Muscle layer of colon (tissue), 2 donors: ENCODE results near the gene ZNF804B.

Experiments
- H3K27ac ChIP-seq: one replicate; pipeline ENCODE4 v1.7.0; 2013; ENCODE audit warnings: low read depth, mild to moderate bottlenecking, low read length, moderate library complexity
- H3K27me3 ChIP-seq, 2 donors: one replicate each; pipeline ENCODE4 v1.7.0; 2013; ENCODE audit warnings: low read length in 2 of 2, mild to moderate bottlenecking in 2 of 2; ENCODE audit not compliant: insufficient read depth in 2 of 2, control insufficient read depth in 1 of 2
- H3K36me3 ChIP-seq: one replicate; pipeline ENCODE4 v1.7.0; 2013; ENCODE audit warnings: mild to moderate bottlenecking, low read length; ENCODE audit not compliant: insufficient read depth
- H3K4me1 ChIP-seq: one replicate; pipeline ENCODE4 v1.7.0; 2013; ENCODE audit warnings: mild to moderate bottlenecking, low read length; ENCODE audit not compliant: insufficient read depth
- H3K4me3 ChIP-seq, 2 donors: one replicate each; pipeline ENCODE4 v1.7.0; 2013; ENCODE audit warnings: low read length in 2 of 2, low read depth in 1 of 2, mild to moderate bottlenecking in 1 of 2, moderate library complexity in 1 of 2
- H3K9ac ChIP-seq: one replicate; pipeline ENCODE4 v1.7.0; 2013; ENCODE audit warnings: low read length
- H3K9me3 ChIP-seq: one replicate; pipeline ENCODE4 v1.7.0; 2013; ENCODE audit warnings: mild to moderate bottlenecking, low read length
- donor health status: abdominal sarcoma.
- donor health status: Adenocarcinoma of cecum.

ZNF804B gene

GRCh38 chr7:89308535-89308934 lies 549.0 kb downstream of the ZNF804B start:
- Histone ChIP-seq H3K27ac (no peak overlapping the region), H3K9ac (no peak overlapping the region), H3K36me3 (no peaks in the 10 kb centered on the region), H3K9me3 (no peaks in the 10 kb centered on the region), H3K4me1 (no peaks in the 10 kb centered on the region), H3K27me3 (no peaks in the 10 kb centered on the region), H3K4me3 (no peak overlapping the region)

- Histone ChIP-seq H3K27me3 (no peaks in the 10 kb centered on the region), H3K27ac (no peak overlapping the region), H3K9ac (no peak overlapping the region), H3K36me3 (no peaks in the 10 kb centered on the region), H3K4me3 (no peak overlapping the region), H3K4me1 (no peaks in the 10 kb centered on the region), H3K9me3 (no peaks in the 10 kb centered on the region)
These were observed 552.4 kb downstream of the ZNF804B start for GRCh38 chr7:89311886-89312285.

GRCh38 chr7:89312551-89312950 lies 553.1 kb downstream of the ZNF804B start:
- Histone ChIP-seq H3K9me3 (no peaks in the 10 kb centered on the region), H3K27me3 (no peaks in the 10 kb centered on the region)

GRCh38 chr7:89316584-89317251 lies 557.2 kb downstream of the ZNF804B start:
- Histone ChIP-seq H3K9me3 (no peaks in the 10 kb centered on the region), H3K4me3 (no peak overlapping the region), H3K27ac (no peak overlapping the region), H3K4me1 (no peaks in the 10 kb centered on the region), H3K9ac (no peak overlapping the region), H3K27me3 (no peaks in the 10 kb centered on the region), H3K36me3 (no peaks in the 10 kb centered on the region)

More at GRCh38 chr7:89312551-89312950, 553.1 kb downstream of the ZNF804B start:
- Histone ChIP-seq H3K36me3 (no peaks in the 10 kb centered on the region), H3K27ac (no peak overlapping the region), H3K4me1 (no peaks in the 10 kb centered on the region), H3K4me3 (no peak overlapping the region), H3K9ac (no peak overlapping the region)

- no peak overlapping the region for H3K4me3 ChIP-seq
- H3K27ac ChIP-seq = no peak overlapping the region
- H3K36me3 ChIP-seq = no peaks in the 10 kb centered on the region
- H3K9ac ChIP-seq = no peak overlapping the region
- H3K4me1 ChIP-seq = no peaks in the 10 kb centered on the region
- H3K9me3 ChIP-seq = no peaks in the 10 kb centered on the region
- no peaks in the 10 kb centered on the region for H3K27me3 ChIP-seq
These were observed 572.5 kb downstream of the ZNF804B start for GRCh38 chr7:89332026-89332425.

- no peak overlapping the region for H3K27ac ChIP-seq
- no peak overlapping the region for H3K4me3 ChIP-seq
- no peaks in the 10 kb centered on the region for H3K9me3 ChIP-seq
- H3K9ac ChIP-seq = no peak overlapping the region
- H3K36me3 ChIP-seq = no peaks in the 10 kb centered on the region
- H3K27me3 ChIP-seq = no peaks in the 10 kb centered on the region
- H3K4me1 ChIP-seq = no peaks in the 10 kb centered on the region
These were observed 575.3 kb downstream of the ZNF804B start for GRCh38 chr7:89334797-89335196.

- Histone ChIP-seq H3K27me3 (no peaks in the 10 kb centered on the region), H3K27ac (no peak overlapping the region), H3K9me3 (no peaks in the 10 kb centered on the region), H3K9ac (no peak overlapping the region), H3K4me3 (no peak overlapping the region), H3K36me3 (no peaks in the 10 kb centered on the region), H3K4me1 (no peaks in the 10 kb centered on the region)
These were observed 576.0 kb downstream of the ZNF804B start for GRCh38 chr7:89335490-89335889.

- no peak overlapping the region for H3K9ac ChIP-seq
- H3K4me3 ChIP-seq = no peak overlapping the region
- H3K27ac ChIP-seq = no peak overlapping the region
- H3K27me3 ChIP-seq = no peaks in the 10 kb centered on the region
- no peaks in the 10 kb centered on the region for H3K36me3 ChIP-seq
- no peaks in the 10 kb centered on the region for H3K4me1 ChIP-seq
- no peaks in the 10 kb centered on the region for H3K9me3 ChIP-seq
These were observed 576.6 kb downstream of the ZNF804B start for GRCh38 chr7:89336121-89336520.

GRCh38 chr7:89339748-89340147 lies 580.2 kb downstream of the ZNF804B start:
- no peak overlapping the region for H3K4me3 ChIP-seq
- no peaks in the 10 kb centered on the region for H3K9me3 ChIP-seq
- no peaks in the 10 kb centered on the region for H3K4me1 ChIP-seq
- no peak overlapping the region for H3K9ac ChIP-seq
- H3K27me3 ChIP-seq = no peaks in the 10 kb centered on the region
- no peaks in the 10 kb centered on the region for H3K36me3 ChIP-seq
- no peak overlapping the region for H3K27ac ChIP-seq

- H3K4me3 ChIP-seq = no peak overlapping the region
- no peak overlapping the region for H3K27ac ChIP-seq
- H3K9me3 ChIP-seq = no peaks in the 10 kb centered on the region
- no peaks in the 10 kb centered on the region for H3K4me1 ChIP-seq
- H3K27me3 ChIP-seq = no peaks in the 10 kb centered on the region
- no peaks in the 10 kb centered on the region for H3K36me3 ChIP-seq
- H3K9ac ChIP-seq = no peak overlapping the region
These were observed 597.6 kb downstream of the ZNF804B start for GRCh38 chr7:89357121-89357520.

- no peaks in the 10 kb centered on the region for H3K9me3 ChIP-seq
- no peak overlapping the region for H3K9ac ChIP-seq
- no peaks in the 10 kb centered on the region for H3K36me3 ChIP-seq
- no peak overlapping the region for H3K4me3 ChIP-seq
- H3K27ac ChIP-seq = no peak overlapping the region
- no peaks in the 10 kb centered on the region for H3K27me3 ChIP-seq
- H3K4me1 ChIP-seq = no peaks in the 10 kb centered on the region
These were observed 617.7 kb downstream of the ZNF804B start for GRCh38 chr7:89377219-89377618.

GRCh38 chr7:89385411-89385810 lies 625.9 kb downstream of the ZNF804B start:
- H3K27ac ChIP-seq = no peak overlapping the region
- H3K4me3 ChIP-seq = no peak overlapping the region

More at GRCh38 chr7:89385411-89385810, 625.9 kb downstream of the ZNF804B start:
- H3K9me3 ChIP-seq = no peaks in the 10 kb centered on the region
- H3K27me3 ChIP-seq = no peaks in the 10 kb centered on the region
- no peaks in the 10 kb centered on the region for H3K36me3 ChIP-seq
- H3K4me1 ChIP-seq = no peaks in the 10 kb centered on the region
- H3K9ac ChIP-seq = no peak overlapping the region
